HS-27A (cell line): ENCODE data around the gene COL15A1.
"Not testable (repeated sequence)": the region's sequence is repeated elsewhere in the genome, so short reads cannot be mapped to it uniquely, and the experiment has no call there.

Experiments
- DNase-seq: peaks from one replicate; pipeline ENCODE4 v3.0.0-alpha.2; 2012; ENCODE audit warnings: low read depth, missing footprints

COL15A1 gene

DNA sequence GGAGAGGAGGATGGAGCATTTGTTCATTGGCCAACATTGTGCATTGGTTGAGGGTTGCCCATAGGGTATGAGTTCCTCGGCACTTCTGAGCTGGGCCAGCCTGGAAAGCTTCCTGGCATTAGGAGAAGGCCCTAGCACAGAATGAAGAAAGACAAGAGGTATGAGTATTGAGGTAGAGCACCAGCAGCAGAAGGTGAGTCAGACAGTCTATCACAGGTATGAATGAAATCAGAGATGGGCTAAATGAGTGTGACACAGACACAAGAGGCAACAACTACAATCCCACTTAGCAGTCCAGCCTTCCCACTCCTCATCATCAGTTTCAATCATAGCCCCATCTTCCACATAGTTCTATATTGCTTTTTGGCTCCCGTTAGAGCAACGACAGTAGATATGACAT lies 135.8 kb downstream of the COL15A1 start:
- DNase-seq = no peak

DNA sequence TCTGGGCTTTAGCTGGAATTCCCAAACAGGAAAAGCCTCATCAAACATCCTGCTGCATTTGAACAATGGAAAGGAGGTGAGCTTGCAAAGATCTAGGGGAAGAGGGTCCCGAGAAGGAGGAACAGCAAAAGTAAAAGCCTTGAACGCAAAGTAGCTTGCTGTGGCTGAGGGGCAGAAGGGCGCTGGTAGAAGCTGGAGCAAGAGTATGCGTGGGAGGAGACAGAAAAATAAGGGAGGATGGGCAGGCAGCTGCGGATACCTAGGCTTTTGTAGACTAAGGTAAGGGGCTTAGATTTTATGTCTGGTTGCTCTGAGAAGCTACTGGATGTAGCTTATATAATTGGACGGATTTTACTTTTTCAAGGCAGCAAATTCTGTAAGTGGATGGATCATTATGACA lies 139.3 kb downstream of the COL15A1 start:
- DNase-seq = no peak

DNA sequence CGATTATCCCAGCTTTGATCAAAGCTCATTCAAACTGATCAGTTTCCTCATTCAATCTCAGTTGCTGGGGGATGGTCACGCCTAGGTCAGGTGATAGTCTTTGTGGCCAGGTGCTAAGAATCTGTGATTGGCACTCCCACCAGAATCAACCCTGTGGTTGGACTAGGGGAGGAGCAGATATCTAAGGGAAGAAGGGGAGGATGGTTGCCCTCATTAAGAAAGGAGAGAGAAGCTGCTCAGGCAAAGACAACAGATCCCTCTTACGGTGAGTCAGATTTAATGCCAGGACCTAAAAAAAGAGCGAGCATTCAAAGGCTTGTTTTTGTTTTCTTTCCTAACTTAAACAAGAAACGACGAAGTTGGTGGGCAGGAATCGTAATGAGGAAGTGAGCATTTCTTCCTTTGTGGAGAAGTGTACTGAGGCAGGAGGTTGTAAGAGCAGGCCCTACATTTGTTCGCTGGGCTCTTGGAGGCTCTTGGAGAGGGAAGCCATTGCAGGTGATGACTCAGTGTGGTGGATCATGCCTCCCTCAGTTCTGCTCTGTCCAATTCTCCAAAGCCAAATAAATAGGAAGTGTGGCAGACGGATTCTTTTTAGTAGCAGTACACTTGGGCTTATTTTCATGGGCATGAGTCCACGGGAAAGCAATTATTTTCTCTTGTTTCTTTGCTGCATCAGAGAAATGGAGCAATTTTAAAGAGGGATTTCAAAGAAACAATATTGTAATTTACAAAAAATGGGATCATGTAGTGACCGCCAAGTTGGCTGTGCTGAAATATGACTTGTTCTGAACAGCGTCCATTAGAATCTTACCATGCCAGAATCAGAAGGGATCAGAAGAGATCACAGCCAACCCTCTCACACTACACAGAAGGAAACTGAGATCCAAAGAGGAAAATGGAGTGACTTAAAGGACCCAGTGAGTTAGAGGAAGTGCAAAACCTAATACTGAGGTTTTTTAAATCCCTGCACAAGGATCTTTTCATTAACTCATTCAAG lies 142.5 kb downstream of the COL15A1 start:
- DNase-seq = no peak

DNA sequence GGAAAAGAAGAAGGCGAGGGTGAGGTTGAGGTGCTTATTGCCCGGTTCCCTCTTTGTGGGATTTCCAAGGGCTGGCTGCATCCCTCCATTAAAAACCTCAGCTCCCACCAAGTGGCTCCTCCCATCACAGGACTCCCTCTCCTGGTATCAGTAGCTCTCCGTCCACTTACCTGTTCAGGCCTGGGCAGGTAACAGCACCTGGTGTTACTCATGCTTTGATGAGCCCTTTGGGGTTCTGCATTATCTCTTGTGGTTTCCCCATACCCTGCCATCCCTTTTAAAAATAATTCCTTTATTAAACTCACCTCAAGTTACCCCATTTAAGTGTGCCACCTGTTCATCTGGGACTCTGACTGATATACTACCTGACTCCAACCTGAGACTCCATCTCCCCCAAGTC lies 143.8 kb downstream of the COL15A1 start:
- DNase-seq = no peak

DNA sequence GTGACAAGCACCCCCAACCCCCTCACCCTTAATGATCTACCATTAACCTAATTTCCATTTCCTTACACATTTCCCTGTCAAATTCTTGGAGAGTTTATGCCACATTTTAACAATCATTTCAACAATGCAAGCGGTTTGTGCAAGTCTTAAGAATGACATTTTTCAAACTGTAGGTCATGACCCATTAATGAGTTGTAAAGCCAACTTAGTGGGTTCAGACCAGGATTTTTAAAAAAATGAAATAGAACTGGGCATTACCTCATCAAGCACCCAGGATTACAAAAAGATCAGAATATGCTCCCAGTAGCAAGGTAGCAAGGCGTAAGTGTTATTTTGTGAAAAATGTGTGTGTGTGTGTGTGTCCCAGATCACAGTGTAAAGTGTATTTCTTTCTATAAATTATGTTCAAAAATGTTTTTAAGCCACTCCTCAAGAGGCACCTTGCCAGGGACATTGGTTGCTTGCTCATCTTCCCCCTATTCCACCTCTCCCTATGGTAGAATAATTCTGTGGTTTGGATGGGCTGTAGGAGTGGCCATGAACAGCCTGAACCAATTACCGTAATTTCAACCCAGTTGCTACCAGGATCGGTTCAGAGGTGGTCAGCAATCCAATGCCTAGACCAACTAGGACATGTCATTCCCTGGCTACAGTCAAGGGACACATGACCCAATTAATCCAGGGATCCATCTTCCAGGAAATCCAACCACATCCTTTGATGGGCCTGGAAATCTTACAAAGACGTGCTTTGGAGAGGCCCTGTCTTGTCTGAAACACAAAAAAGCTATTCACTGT lies 146.8 kb downstream of the COL15A1 start:
- no peak for DNase-seq

DNA sequence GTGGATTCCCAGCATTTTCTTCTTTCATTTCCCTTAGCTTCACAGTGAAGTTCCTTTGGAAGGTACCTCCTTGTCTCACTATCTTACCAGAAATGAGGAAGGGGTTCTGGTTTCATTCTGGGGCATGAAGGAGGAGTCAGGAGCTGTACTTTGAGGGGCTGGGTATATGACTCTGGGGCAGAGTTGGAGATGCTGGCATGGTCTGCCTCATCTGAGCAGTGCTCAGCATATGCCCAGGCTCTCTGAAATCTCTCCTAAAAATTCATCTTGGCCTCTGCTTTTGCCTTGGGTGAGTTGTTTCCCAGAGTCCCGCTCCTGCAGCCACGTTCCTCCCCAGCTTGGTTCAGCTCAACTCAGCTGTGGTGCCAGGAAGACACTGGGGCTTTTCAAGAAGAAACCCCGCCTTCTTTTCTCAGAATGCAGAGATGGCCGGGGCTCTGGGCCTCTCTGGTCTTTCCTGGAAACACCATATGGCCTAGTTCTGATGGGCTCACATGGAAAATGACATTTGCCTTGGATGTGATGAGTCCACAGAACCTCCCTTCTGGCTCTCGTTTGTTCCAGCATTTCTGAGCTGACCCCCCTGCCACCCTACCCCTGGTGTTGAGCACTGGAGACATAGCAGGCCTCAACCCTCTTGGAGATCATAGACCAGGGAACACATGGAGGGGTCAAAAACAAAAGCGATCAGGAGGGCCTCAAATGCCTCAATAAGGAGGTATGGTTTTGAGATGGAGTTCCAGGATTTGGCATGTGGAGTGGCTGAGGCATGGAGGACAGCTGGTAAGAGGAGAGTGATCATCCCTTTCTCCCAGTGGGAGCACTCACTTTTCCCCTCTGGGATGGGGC lies 149.2 kb downstream of the COL15A1 start:
- DNase-seq = no peak

DNA sequence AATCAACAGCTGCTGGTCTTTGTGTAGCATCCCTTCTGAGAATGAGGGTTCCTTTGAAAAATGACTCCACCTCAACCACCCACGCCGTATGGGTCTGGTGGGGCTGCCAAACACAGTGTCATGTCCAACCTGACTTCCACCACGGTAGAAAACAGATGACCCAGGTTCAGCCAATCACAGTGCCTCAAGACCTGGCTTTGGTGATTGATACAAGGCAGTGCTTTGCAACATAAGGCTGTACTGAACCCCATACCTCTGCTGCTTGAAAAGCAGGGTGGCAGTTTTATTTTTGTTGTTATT lies 149.7 kb downstream of the COL15A1 start:
- DNase-seq = no peak

DNA sequence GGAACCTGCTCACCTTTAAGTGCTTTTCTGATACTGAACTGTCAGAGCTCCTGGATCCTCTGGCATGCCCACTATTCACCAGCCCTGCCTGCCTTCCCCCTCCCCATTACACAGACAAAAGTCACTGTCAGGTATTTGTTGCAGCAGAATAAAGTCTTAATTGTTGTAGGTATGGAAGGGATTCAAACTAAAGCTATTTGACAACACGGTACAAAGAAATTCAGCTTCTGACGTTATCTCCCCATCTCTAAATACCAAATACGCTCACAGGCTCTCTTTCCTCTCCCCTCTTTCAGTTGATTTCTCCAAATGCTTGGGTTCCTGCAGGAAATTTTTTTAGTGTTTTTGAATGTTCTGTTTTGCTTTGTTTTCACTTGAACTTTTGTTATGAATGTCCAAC lies 151.9 kb downstream of the COL15A1 start:
- no peak for DNase-seq

DNA sequence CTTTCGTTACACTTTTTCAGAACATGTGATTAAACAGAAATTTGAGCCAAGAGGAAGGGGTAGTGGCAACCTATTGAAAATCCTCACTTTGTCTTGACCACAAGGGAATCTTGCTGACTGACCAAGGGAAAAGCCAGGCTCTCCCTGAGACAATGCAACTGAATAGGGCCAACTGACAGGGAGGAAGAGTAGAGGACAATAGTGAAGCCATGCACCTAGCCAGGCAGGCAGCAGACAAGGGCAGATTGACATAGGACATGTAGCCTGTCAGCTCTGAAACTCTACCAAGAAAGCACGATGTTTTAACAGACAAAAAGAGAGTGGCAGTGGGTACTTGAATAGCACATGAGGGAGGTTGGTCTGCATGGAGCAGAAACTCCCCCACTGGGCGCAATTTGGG lies 152.7 kb downstream of the COL15A1 start:
- DNase-seq = no peak

DNA sequence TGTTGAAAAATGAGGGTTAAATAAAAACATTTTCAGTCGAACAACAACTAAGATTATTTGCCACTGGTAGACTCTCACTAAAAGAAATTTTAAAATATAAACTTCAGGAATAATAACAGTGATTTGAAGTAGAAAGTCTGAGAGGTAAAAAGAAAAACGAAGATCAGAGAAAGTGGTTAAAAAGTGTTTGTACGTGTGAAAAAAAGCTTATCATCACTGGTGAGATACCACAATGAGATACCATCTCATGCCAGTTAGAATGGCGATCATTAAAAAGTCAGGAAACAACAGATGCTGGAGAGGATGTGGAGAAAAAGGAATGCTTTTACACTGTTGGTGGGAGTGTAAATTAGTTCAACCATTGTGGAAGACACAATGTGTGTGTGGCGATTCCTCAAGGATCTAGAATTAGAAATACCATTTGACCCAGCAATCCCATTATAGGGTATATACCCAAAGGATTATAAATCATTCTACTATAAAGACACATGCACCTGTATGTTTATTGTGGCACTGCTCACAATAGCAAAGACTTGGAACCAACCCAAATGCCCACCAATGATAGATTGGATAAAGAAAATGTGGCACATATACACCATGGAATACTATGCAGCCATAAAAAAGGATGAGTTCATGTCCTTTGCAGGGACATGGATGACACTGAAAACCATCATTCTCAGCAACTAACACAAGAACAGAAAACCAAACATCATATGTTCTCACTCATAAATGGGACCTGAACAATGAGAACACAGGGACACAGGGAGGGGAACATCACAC lies 156.3 kb downstream of the COL15A1 start:
- not testable (repeated sequence) for DNase-seq

DNA sequence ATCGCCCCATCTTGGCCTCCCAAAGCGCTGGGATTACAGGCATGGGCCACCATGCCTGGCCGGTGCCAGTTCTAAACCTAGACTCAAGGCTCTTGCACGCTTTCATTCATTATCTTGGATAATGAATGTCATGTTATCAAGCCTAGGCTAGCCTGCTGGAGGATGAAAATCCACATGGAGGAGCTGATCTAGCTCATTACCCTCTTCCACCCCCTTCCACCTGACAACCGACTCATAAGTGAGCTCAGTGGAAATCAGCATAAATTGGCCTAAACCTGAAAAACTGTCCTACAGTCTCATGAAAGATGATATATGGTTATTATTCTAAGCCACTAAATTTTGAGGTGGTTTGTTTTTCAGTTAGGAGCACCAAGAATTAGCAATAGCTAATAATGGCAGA lies 157.6 kb downstream of the COL15A1 start:
- DNase-seq = no peak

DNA sequence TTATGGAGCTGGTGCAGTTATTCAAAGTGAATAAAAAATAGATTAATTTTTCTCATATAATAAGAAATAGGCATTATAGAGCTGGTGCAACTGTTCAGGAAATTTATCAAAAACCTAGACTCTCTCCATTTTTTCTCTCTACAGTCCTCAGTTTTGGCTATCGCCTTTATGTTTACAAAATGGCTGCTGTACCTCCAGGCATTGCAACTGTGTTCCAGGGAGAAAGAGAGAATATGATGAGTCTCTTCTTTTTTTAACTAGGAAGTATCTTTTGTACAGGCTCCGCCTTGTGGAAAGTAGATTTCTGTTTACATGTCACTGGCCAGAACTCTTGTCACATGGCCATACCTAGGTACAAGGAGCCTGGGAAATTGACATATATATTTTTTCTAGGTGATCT lies 158.1 kb downstream of the COL15A1 start:
- DNase-seq = no peak

DNA sequence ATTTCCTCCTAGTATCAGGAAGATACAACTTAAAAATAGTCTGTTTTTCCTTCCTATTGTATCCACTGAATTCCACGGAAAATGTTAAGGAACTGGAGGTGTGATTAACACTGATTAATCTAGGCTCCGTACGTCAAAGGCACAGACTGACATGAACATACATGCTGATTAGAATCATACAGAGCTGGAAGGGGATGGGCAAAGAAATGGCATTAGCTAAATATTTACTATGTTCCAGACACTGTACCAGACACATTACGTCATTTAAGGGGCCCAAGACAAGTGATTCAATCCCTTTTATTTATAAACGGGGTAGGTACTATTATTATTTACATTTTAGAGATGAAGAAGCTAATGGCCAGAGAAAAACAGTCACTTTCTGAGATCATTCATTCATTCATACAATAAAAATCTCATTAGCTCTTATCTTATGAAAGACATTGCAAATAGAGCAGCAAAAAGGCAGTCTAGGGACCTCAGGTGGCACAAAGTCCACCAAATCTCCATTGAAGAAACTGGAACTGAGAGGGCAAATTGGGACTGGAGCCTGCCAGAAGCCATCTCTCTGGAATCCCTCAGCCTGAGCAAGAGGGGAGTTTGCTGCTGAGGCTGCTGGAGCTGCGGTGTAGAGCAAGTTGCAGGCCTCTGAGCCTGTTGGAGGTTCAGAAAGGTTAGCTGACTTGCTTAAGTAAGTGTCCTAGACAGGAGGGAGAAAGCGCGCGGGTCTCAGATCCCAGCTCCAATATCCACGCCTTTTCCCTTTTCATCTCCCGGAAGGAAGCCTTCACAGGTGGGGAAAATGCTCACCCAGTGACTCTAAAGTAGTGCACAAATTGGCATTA lies 159.6 kb downstream of the COL15A1 start:
- DNase-seq = no peak

DNA sequence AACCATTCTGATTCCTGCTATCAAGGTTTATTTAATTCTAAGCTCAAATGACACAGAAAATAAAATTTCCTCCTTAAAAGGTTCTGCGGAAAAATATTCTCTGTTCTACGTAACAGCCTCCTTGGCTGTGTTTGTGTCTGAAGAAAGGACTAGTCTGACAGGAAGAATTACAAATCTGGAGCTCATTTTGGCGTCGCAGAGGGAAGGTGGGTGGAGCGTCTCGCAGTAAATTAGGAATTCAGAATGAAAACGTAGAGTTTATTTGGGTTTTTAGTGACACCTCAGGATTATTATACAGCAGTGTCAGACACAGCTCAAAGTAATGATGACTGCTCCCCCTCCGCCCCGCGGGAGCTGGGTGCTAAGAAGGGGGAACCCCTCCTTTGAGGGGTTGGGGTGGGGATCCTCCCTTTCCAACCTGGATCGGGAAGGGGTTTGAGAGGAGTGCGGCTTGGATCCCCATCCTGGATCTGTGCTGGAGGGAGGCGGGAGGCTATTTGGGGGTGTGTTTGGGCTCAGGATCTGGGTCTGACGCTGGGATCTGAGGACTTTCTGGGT lies 160.3 kb downstream of the COL15A1 start:
- no peak for DNase-seq

DNA sequence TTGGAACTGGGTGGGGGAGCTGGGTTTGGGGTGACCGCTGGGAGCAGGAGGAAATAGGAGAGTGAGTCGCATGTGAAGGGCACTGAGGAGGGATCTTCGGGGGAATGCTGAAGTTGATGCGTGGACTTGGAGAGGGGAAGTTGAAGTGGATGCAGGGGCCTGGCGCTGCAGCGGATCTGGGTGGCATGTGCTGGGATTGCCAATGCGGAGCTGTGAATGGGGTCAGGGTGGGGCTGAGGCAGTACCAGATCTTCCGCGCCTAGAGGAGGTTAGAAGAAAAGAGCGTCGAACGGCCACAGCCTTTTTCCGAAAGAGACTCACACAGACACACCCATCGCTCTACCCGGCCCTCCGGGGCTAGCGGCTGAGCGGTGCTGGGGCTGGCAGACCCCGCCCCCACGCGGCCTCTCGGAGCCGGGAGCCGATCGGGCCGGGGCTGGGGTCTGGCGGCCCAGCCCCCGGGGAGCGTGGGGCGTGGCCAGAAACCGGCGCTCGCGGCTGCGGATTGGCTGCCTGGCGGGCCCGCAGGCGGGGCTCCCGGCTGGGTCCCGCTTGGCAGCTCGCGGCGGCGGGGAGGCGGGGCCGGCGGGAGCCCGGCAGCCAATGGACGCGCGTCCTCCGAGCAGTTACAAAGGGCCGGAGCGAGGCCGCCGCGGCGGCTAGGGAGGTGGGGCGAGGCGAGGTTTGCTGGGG lies 160.9 kb downstream of the COL15A1 start, which contains the start of gene TGFBR1:
TSS of gene TGFBR1 (plus strand) at position 655 of the 693 bp plus-strand sequence. CDS start 93 bp downstream, outside the sequence.
- peak; percentile 72 for DNase-seq

DNA sequence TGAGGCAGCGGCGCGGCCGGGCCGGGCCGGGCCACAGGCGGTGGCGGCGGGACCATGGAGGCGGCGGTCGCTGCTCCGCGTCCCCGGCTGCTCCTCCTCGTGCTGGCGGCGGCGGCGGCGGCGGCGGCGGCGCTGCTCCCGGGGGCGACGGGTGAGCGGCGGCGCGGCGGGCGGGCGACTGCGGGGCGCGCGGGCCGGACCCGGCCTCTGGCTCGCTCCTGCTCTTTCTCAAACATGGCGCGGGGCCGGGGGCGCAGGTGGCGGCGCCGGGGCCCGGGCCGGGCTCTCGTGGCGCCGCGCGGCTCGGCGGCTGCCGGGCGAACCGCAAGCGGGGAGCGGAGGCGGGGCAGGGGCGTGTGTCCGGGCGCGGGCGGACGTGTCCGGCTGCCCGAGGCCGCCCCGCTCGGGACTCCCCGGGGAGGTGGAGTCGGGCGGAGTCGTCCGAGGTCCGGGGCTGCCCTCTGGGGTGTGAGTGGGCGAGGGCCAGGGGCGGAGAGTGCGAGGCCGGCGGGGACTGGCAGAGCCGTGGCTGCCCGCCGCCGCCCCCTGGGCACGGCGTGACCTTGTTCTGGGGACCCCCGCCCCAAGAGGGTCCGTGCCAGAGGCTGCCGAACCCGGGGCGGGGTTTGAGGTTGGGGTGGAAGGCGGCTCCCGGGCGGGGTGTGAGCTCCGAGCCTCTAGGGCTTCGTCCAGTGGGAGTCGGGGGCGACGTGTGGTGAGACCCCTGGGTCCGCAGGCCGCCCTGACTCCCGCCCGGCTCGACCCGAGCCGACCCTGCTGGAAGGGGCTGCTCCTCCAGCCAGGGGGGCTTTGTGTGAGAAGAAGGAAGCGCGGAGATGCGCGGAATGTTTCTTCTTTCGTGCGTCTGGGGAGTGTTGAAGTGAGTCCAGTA lies 161.7 kb downstream of the COL15A1 start:
- no peak for DNase-seq

DNA sequence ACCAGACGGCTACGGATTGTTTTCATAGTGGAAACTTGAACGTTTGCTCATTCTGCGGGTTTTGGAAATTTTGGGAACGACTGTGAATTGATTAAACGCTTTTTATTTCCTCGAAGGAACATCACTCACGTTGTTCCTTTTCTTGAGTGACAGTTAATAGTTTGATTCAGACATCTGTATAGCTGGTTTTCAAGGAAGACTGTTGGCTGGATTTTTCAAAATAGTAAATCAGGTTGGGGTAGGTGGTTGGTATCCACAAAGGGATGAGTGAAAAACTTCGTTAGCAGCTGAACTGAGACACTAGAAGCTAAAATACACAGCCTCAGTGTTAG lies 162.3 kb downstream of the COL15A1 start:
- no peak for DNase-seq

DNA sequence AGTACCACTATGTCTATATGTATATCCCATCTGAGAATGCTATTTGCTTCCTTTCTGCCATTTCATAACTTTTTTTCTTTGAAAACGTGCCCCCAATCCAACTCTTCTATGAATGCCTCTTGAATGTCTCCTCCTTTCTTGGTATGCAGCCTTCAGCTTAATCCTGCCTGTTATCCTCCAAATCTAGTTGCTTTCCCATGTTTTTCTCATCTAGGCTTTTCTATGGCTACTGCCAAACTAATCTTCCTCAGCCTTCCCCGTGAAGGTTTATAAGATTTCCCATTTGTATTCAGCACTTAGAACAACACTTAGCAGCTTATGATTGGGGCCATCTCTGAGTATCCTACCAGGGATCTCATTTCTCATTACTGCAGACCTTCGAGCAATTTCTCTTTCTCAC lies 163.7 kb downstream of the COL15A1 start:
- DNase-seq = no peak

DNA sequence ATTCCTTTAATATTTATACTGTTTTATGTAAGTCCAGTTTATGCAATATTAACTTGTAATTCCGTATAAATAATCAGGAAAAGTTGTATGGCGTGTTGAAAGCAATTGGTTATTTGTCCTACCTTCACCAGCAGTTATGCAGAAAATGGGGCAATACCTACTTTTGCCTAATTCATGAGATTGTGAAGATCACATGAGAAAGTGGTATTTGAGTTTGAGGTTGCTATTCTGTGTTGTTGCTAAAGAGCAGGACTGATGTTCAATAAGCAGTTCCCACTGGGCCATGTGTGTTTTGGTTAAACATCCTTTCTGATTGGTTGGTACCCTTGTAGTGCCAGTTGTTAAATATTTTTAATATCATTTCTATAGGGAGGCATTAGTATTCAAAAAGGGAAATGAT lies 164.4 kb downstream of the COL15A1 start:
- DNase-seq = no peak
